ENCODE results near the gene CRYBB1.

GRCh38 chr22:26606611-26607010 is 11.2 kb downstream of the CRYBB1 start:
- TF ChIP-seq CTCF (IDR thresholded peaks at IDR 0.05; ENCODE audit: poor library complexity) (no peak), EZH2phosphoT487 (IDR thresholded peaks at IDR 0.05; ENCODE audit: low read depth, severe bottlenecking, unreplicated experiment) (no peak)

Data from hepatocyte (in vitro differentiated cells).